Measurements from ENCODE around the gene RSRP1. TPM values are rescaled to one million over a fixed set of nuclear protein-coding genes. Genes with fewer than 3 reads are reported as not detected.

The RSRP1 gene
- total RNA-seq, 1 experiment from 2014 or later, result 113 TPM

GRCh38 chr1:25255706-25256577 is 8.7 kb upstream of the RSRP1 start:
- Histone ChIP-seq H3K9me3 (ENCODE audit: insufficient read depth, low read depth) (no peaks in the 10 kb centered on the region), H3K4me2 (no peak overlapping the region), H3K36me3 (ENCODE audit: low read depth) (no peaks in the 10 kb centered on the region), H3K4me1 (replicated peaks; ENCODE audit: insufficient read depth) (peaks cover 16% of the 10 kb centered on the region; the same call in 1 of the 2 replicates), H3K79me2 (ENCODE audit: low read depth) (no peaks in the 10 kb centered on the region), H3F3A (ENCODE audit: insufficient read depth, low read depth) (peaks cover 10% of the 10 kb centered on the region; the same call in 1 of the 2 replicates), H3K9me2 (ENCODE audit: insufficient read depth) (no peaks in the 10 kb centered on the region), H2AFZ (no peak overlapping the region), H4K20me1 (ENCODE audit: insufficient read depth) (no peaks in the 10 kb centered on the region), H3K27me3 (ENCODE audit: insufficient read depth, low read depth) (no peaks in the 10 kb centered on the region), H3K27ac (no peak overlapping the region), H3K4me3 (no peak overlapping the region)
- TF ChIP-seq CTCF (conservative IDR thresholded peaks at IDR 0.05) (no peak), EZH2 (IDR thresholded peaks at IDR 0.05; ENCODE audit: low read depth) (no peak)
- DNase-seq, result no peak
- intact Hi-C loops (cut with micrococcal nuclease; ENCODE audit: unreplicated experiment), result no loop called here
- BruUV-seq (replicated peaks), result no TSS peak
- POLR2A ChIA-PET (ENCODE audit: unreplicated experiment), result no interaction called here
- CTCF ChIA-PET, result no interaction called here

GRCh38 chr1:25253911-25254310 is 6.7 kb upstream of the RSRP1 start:
- Histone ChIP-seq H3K9me2 (ENCODE audit: insufficient read depth) (no peaks in the 10 kb centered on the region), H3K27ac (no peak overlapping the region), H2AFZ (no peak overlapping the region), H3K36me3 (ENCODE audit: low read depth) (no peaks in the 10 kb centered on the region), H3F3A (ENCODE audit: insufficient read depth, low read depth) (peaks cover 10% of the 10 kb centered on the region; the same call in 1 of the 2 replicates), H3K4me2 (0 out of 2 replicates have a peak overlapping the region, but pooled peaks have one; percentile 29), H3K4me1 (replicated peaks; ENCODE audit: insufficient read depth) (peaks cover 16% of the 10 kb centered on the region; the same call in 1 of the 2 replicates), H3K27me3 (ENCODE audit: insufficient read depth, low read depth) (no peaks in the 10 kb centered on the region), H3K9me3 (ENCODE audit: insufficient read depth, low read depth) (no peaks in the 10 kb centered on the region), H4K20me1 (ENCODE audit: insufficient read depth) (no peaks in the 10 kb centered on the region), H3K4me3 (no peak overlapping the region), H3K79me2 (ENCODE audit: low read depth) (no peaks in the 10 kb centered on the region)
- no TSS peak for BruUV-seq (replicated peaks)
- intact Hi-C loops (cut with micrococcal nuclease; ENCODE audit: unreplicated experiment), result no loop called here
- TF ChIP-seq EZH2 (IDR thresholded peaks at IDR 0.05; ENCODE audit: low read depth), result no peak
- TF ChIP-seq CTCF (conservative IDR thresholded peaks at IDR 0.05), result no peak
- CTCF ChIA-PET, result no interaction called here
- POLR2A ChIA-PET (ENCODE audit: unreplicated experiment), result interaction anchor here (0.5 to 0.8 kb wide), 3 partner anchors 14 to 38 kb away, joined by 3 to 5 read pairs (median 4); partner anchors contain the start of gene SYF2
- peak in 1 of 2 experiments; percentile 89 for DNase-seq

GRCh38 chr1:25247829-25248754 is 838 bp upstream of the RSRP1 start:
- H3K36me3 ChIP-seq (ENCODE audit: low read depth), result peaks cover 23% of the 10 kb centered on the region
- no peak overlapping the region for H3K27ac ChIP-seq
- no peak for DNase-seq
- intact Hi-C loops (cut with micrococcal nuclease; ENCODE audit: unreplicated experiment), result loop anchor here (5.0 to 10.0 kb wide), 2 partner anchors 104 to 567 kb away; partner anchors contain the start of gene MTFR1L
- peaks cover 30% of the 10 kb centered on the region for H3K79me2 ChIP-seq (ENCODE audit: low read depth)
- no peaks in the 10 kb centered on the region for H3K9me2 ChIP-seq (ENCODE audit: insufficient read depth)
- H2AFZ ChIP-seq, result peak overlapping the region; percentile 85
- CTCF ChIA-PET, result no interaction called here
- H3K4me3 ChIP-seq, result peak overlapping the region; percentile 73
- peaks cover 17% of the 10 kb centered on the region for H3F3A ChIP-seq (ENCODE audit: insufficient read depth, low read depth)
- H3K27me3 ChIP-seq (ENCODE audit: insufficient read depth, low read depth), result no peaks in the 10 kb centered on the region
- H4K20me1 ChIP-seq (ENCODE audit: insufficient read depth), result peaks cover 28% of the 10 kb centered on the region
- BruUV-seq (replicated peaks), result no TSS peak
- POLR2A ChIA-PET (ENCODE audit: unreplicated experiment), result interaction anchor here (0.6 to 1.1 kb wide), 2 partner anchors 16 to 20 kb away, joined by 3 to 4 read pairs; partner anchors contain the start of gene SYF2
- H3K4me2 ChIP-seq, result peak overlapping the region; percentile 89
- no peaks in the 10 kb centered on the region for H3K9me3 ChIP-seq (ENCODE audit: insufficient read depth, low read depth)
- peaks cover 13% of the 10 kb centered on the region; the same call in 1 of the 2 replicates for H3K4me1 ChIP-seq (replicated peaks; ENCODE audit: insufficient read depth)
- TF ChIP-seq CTCF (conservative IDR thresholded peaks at IDR 0.05) (no peak), EZH2 (IDR thresholded peaks at IDR 0.05; ENCODE audit: low read depth) (no peak)

All from PC-9 (cell line).